Neuronal stem cell (in vitro differentiated cells): ENCODE measurements around the gene TJP1.
A peak's percentile ranks its signal among the peaks of the same experiment; 100 is the strongest.

Experiments used
- DNase-seq: peaks from one replicate; pipeline ENCODE4 v3.0.0-alpha.2; 2013; ENCODE audit warnings: low spot score
- H2AFZ ChIP-seq: one replicate; pipeline ENCODE4 v1.6.1; 2013; ENCODE audit warnings: mild to moderate bottlenecking, low read length, inconsistent platforms
- H2AK5ac ChIP-seq: 2 replicates; pipeline ENCODE4 v1.6.1; 2013; ENCODE audit warnings: low read depth, mild to moderate bottlenecking, inconsistent platforms, low read length, moderate library complexity, mixed read lengths
- H2BK120ac ChIP-seq: 2 replicates; pipeline ENCODE4 v1.6.1; 2013; ENCODE audit warnings: low read depth, mild to moderate bottlenecking, inconsistent platforms, low read length, moderate library complexity, mixed read lengths
- H2BK12ac ChIP-seq: one replicate; pipeline ENCODE4 v1.6.1; 2013; ENCODE audit warnings: low read length, inconsistent platforms
- H2BK15ac ChIP-seq: 2 replicates; pipeline ENCODE4 v1.6.1; 2013; ENCODE audit warnings: mild to moderate bottlenecking, low read length, inconsistent platforms, mixed read lengths
- H2BK5ac ChIP-seq: one replicate; pipeline ENCODE4 v1.6.1; 2013; ENCODE audit warnings: inconsistent platforms, mild to moderate bottlenecking, low read length, moderate library complexity
- H3K14ac ChIP-seq: one replicate; pipeline ENCODE4 v1.6.1; 2013; ENCODE audit warnings: low read length, inconsistent platforms
- H3K18ac ChIP-seq: 2 replicates; pipeline ENCODE4 v1.6.1; 2013; ENCODE audit warnings: low read length, inconsistent platforms
- H3K23ac ChIP-seq: 2 replicates; pipeline ENCODE4 v1.6.1; 2013; ENCODE audit warnings: low read depth, mild to moderate bottlenecking, mixed read lengths, low read length, inconsistent platforms; ENCODE audit not compliant: poor library complexity
- H3K27ac ChIP-seq: replicated peaks from 3 replicates; pipeline ENCODE4 v1.5.1; 2013; ENCODE audit warnings: low read length, inconsistent platforms
- H3K27me3 ChIP-seq, 3 experiments: 2 replicates each; pipeline ENCODE4 v1.6.1; 2013; ENCODE audit warnings: low read length in 3 of 3, mild to moderate bottlenecking in 2 of 3, inconsistent platforms in 1 of 3, low read depth in 1 of 3, mixed read lengths in 1 of 3, moderate library complexity in 1 of 3; ENCODE audit not compliant: control insufficient read depth in 3 of 3, insufficient read depth in 3 of 3
- H3K36me3 ChIP-seq, 2 donors: replicated peaks in 1 of 2; 2 replicates each; pipeline ENCODE4 v1.6.1; 2013; ENCODE audit warnings: low read length in 2 of 2; ENCODE audit not compliant: control insufficient read depth in 2 of 2, insufficient read depth in 2 of 2
- H3K4ac ChIP-seq: 2 replicates; pipeline ENCODE4 v1.6.1; 2013; ENCODE audit warnings: inconsistent platforms, mild to moderate bottlenecking, low read length, moderate library complexity
- H3K4me1 ChIP-seq, 2 donors: 1 replicate in 1 of 2; 2 replicates in 1 of 2; pipeline ENCODE4 v1.6.1; 2013; ENCODE audit warnings: low read length in 2 of 2, low read depth in 1 of 2; ENCODE audit not compliant: control insufficient read depth in 2 of 2, insufficient read depth in 1 of 2
- H3K4me2 ChIP-seq: one replicate; pipeline ENCODE4 v1.6.1; 2013; ENCODE audit warnings: mild to moderate bottlenecking, low read length, inconsistent platforms; ENCODE audit not compliant: insufficient read depth, poor library complexity, severe bottlenecking
- H3K4me3 ChIP-seq, 2 donors: 2 replicates each; pipeline ENCODE4 v1.5.1; 2013; ENCODE audit warnings: low read length in 2 of 2, mild to moderate bottlenecking in 2 of 2, inconsistent platforms in 1 of 2, moderate library complexity in 1 of 2
- H3K79me1 ChIP-seq: one replicate; pipeline ENCODE4 v1.6.1; 2013; ENCODE audit warnings: low read depth, mild to moderate bottlenecking, inconsistent platforms, low read length, moderate library complexity
- H3K9ac ChIP-seq: one replicate; pipeline ENCODE4 v1.6.1; 2013; ENCODE audit warnings: mild to moderate bottlenecking, low read depth, low read length, inconsistent platforms; ENCODE audit not compliant: poor library complexity
- H3K9me3 ChIP-seq, 2 donors: replicated peaks in 1 of 2; 2 replicates each; pipeline versions ENCODE3 to v1.6.1; 2013; ENCODE audit warnings: low read length in 2 of 2, mild to moderate bottlenecking in 2 of 2, inconsistent platforms in 1 of 2, low read depth in 1 of 2, mixed read lengths in 1 of 2, moderate library complexity in 1 of 2; ENCODE audit not compliant: control insufficient read depth in 2 of 2, insufficient read depth in 1 of 2
- H4K8ac ChIP-seq: one replicate; pipeline ENCODE4 v1.6.1; 2013; ENCODE audit warnings: low read depth, mild to moderate bottlenecking, inconsistent platforms, low read length, moderate library complexity
- H4K91ac ChIP-seq: one replicate; pipeline ENCODE4 v1.6.1; 2013; ENCODE audit warnings: low read length, low read depth, mild to moderate bottlenecking, inconsistent platforms; ENCODE audit not compliant: poor library complexity
- WGBS, 2 donors: extraction: QIAGEN DNeasy Blood & Tissue Kit; methylation state at CpG; one replicate each; pipeline ENCODE4 v1.1.7; 2013; ENCODE audit warnings: missing lambda C conversion rate in 2 of 2, mixed read lengths in 1 of 2; ENCODE audit not compliant: insufficient read length in 2 of 2, insufficient replicate concordance in 1 of 2; ENCODE audit errors: extremely low coverage in 2 of 2; 5-methylcytosine and 5-hydroxymethylcytosine counted together

The TJP1 gene

GRCh38 chr15:29687939-29688505 lies 134.2 kb downstream of the TJP1 start:
- Histone ChIP-seq H4K8ac (no peak overlapping the region), H3K18ac (peak overlapping the region; percentile 56), H3K9me3 (no peaks in the 10 kb centered on the region), H3K14ac (peak overlapping the region; percentile 58), H3K4ac (peak overlapping the region; percentile 26), H2BK5ac (peak overlapping the region; percentile 83), H3K36me3 (no peaks in the 10 kb centered on the region), H3K23ac (peak overlapping the region; percentile 51), H2BK15ac (no peak overlapping the region), H3K4me3 (no peak overlapping the region), H3K4me2 (no peak overlapping the region), H2AK5ac (no peak overlapping the region), H3K9ac (no peak overlapping the region), H3K27ac (no peak overlapping the region), H2BK120ac (no peak overlapping the region), H3K27me3 (no peaks in the 10 kb centered on the region), H3K4me1 (peaks cover 0 to 6% of the 10 kb centered on the region in 2 donors), H2AFZ (peak overlapping the region; percentile 18), H4K91ac (no peak overlapping the region), H2BK12ac (no peak overlapping the region), H3K79me1 (no peaks in the 10 kb centered on the region)
- WGBS, 2 donors, result no CpG with 5 or more reads among the region's 24 CpGs
- DNase-seq, result no peak

- Histone ChIP-seq H3K4ac (peak overlapping the region; percentile 29), H3K27me3 (no peaks in the 10 kb centered on the region), H4K8ac (no peak overlapping the region), H3K4me2 (no peak overlapping the region), H4K91ac (no peak overlapping the region), H2AFZ (no peak overlapping the region), H3K18ac (peak overlapping the region; percentile 52), H3K23ac (no peak overlapping the region), H3K4me3 (no peak overlapping the region), H2AK5ac (peak overlapping the region; percentile 10), H3K36me3 (no peaks in the 10 kb centered on the region), H2BK15ac (no peak overlapping the region), H3K9ac (no peak overlapping the region), H3K9me3 (no peaks in the 10 kb centered on the region), H3K79me1 (no peaks in the 10 kb centered on the region), H3K27ac (no peak overlapping the region), H2BK5ac (peak overlapping the region; percentile 83), H3K4me1 (peaks cover 0 to 6% of the 10 kb centered on the region in 2 donors), H2BK12ac (no peak overlapping the region), H2BK120ac (no peak overlapping the region), H3K14ac (peak overlapping the region; percentile 58)
- no peak for DNase-seq
- no CpG with 5 or more reads among the region's 15 CpGs for WGBS, 2 donors
These were observed 135.0 kb downstream of the TJP1 start for GRCh38 chr15:29687204-29687815.

DNA sequence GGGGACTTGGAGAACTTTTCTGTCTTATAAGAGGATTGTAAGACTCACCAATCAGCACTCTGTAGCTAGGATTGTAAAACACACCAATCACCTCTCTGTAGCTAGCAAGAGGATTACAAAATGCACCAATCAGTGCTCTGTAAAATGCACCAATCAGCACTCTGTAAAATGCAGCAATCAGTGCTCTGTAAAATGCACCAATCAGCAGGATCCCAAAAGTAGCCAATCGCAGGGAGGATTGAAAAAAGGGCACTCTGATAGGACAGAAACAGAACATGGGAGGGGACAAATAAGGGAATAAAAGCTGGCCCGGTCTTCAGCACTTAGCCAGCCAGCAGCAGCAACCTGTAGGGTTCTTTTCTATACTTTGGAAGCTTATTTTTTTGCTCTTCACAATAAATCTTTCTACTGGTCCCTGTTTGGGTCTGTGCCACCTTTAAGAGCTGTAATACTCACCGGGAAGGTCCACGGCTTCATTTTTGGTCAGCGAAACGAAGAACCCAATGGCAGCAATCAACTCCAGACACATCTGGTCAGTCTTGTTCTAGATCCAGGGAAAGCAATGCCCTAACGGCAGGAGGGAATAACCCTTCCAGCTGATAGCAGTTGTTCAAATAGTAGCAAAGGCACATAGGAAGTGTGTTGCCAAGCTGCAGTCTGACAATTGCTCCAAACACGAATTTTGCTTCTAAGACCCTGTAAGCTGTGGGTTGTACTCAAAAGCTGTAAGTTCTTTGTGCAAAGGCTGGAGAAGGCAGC lies 135.6 kb downstream of the TJP1 start:
- H3K23ac ChIP-seq, result no peak overlapping the region
- no peaks in the 10 kb centered on the region for H3K36me3 ChIP-seq
- H4K91ac ChIP-seq, result no peak overlapping the region
- no peak overlapping the region for H3K4me2 ChIP-seq
- WGBS, 2 donors, result no CpG with 5 or more reads among the region's 8 CpGs
- no peak overlapping the region for H2BK120ac ChIP-seq
- no peak overlapping the region for H2BK15ac ChIP-seq
- H3K9me3 ChIP-seq, result peaks cover 0 to 2% of the 10 kb centered on the region in 2 donors
- no peak overlapping the region for H3K27ac ChIP-seq
- no peak overlapping the region for H2BK12ac ChIP-seq
- no peak overlapping the region for H2AFZ ChIP-seq
- no peak overlapping the region for H3K4me3 ChIP-seq
- H2AK5ac ChIP-seq, result no peak overlapping the region
- no peak overlapping the region for H3K9ac ChIP-seq
- no peak overlapping the region for H3K4ac ChIP-seq
- no peak overlapping the region for H3K14ac ChIP-seq
- no peak overlapping the region for H2BK5ac ChIP-seq
- H3K4me1 ChIP-seq, result peaks cover 0 to 6% of the 10 kb centered on the region in 2 donors
- no peaks in the 10 kb centered on the region for H3K79me1 ChIP-seq
- no peak overlapping the region for H4K8ac ChIP-seq
- no peaks in the 10 kb centered on the region for H3K27me3 ChIP-seq
- DNase-seq, result no peak
- H3K18ac ChIP-seq, result no peak overlapping the region

DNA sequence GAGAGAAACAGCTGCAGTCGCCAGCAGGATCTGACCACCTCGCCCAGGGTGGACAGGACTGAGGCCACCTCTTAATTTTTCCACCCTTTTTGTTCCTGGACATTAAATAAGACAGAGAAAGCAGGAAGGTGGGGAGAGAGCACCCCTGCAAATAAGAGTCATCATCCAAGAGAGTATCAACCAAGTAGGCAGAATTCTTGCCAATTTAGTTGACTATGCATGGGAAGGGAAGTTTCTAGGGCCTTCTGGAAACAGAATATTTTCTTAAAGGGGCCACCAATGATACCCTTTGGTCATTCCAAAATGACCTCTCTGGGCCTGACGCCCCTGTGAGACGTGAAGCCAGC lies 136.2 kb downstream of the TJP1 start:
- Histone ChIP-seq H2BK5ac (no peak overlapping the region), H2AFZ (no peak overlapping the region), H3K9me3 (peaks cover 0 to 3% of the 10 kb centered on the region in 2 donors), H3K14ac (no peak overlapping the region), H3K79me1 (no peaks in the 10 kb centered on the region), H3K27me3 (no peaks in the 10 kb centered on the region), H2BK120ac (no peak overlapping the region), H3K4ac (no peak overlapping the region), H3K18ac (no peak overlapping the region), H3K4me1 (peaks cover 0 to 6% of the 10 kb centered on the region in 2 donors), H3K4me2 (no peak overlapping the region), H4K8ac (no peak overlapping the region), H2BK12ac (no peak overlapping the region), H3K9ac (no peak overlapping the region), H2BK15ac (no peak overlapping the region), H4K91ac (no peak overlapping the region), H3K27ac (no peak overlapping the region), H3K4me3 (no peak overlapping the region), H3K23ac (no peak overlapping the region), H3K36me3 (no peaks in the 10 kb centered on the region), H2AK5ac (no peak overlapping the region)
- DNase-seq, result no peak
- no CpG with 5 or more reads among the region's 4 CpGs for WGBS, 2 donors
